Activated CD8-positive, alpha-beta memory T cell treated with anti-CD3 and anti-CD28 coated beads, Interleukin-2, amount 50 U/mL, for 24 hours (primary cell): ENCODE measurements around the gene POMT1.
"Not testable (repeated sequence)": the region's sequence is repeated elsewhere in the genome, so short reads cannot be mapped to it uniquely, and the experiment has no call there.

Experiments
- DNase-seq: peaks from one replicate; pipeline ENCODE4 v3.0.0-alpha.2; 2020; ENCODE audit errors: extremely low read depth

The POMT1 gene, protein sequence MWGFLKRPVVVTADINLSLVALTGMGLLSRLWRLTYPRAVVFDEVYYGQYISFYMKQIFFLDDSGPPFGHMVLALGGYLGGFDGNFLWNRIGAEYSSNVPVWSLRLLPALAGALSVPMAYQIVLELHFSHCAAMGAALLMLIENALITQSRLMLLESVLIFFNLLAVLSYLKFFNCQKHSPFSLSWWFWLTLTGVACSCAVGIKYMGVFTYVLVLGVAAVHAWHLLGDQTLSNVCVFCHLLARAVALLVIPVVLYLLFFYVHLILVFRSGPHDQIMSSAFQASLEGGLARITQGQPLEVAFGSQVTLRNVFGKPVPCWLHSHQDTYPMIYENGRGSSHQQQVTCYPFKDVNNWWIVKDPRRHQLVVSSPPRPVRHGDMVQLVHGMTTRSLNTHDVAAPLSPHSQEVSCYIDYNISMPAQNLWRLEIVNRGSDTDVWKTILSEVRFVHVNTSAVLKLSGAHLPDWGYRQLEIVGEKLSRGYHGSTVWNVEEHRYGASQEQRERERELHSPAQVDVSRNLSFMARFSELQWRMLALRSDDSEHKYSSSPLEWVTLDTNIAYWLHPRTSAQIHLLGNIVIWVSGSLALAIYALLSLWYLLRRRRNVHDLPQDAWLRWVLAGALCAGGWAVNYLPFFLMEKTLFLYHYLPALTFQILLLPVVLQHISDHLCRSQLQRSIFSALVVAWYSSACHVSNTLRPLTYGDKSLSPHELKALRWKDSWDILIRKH

DNA sequence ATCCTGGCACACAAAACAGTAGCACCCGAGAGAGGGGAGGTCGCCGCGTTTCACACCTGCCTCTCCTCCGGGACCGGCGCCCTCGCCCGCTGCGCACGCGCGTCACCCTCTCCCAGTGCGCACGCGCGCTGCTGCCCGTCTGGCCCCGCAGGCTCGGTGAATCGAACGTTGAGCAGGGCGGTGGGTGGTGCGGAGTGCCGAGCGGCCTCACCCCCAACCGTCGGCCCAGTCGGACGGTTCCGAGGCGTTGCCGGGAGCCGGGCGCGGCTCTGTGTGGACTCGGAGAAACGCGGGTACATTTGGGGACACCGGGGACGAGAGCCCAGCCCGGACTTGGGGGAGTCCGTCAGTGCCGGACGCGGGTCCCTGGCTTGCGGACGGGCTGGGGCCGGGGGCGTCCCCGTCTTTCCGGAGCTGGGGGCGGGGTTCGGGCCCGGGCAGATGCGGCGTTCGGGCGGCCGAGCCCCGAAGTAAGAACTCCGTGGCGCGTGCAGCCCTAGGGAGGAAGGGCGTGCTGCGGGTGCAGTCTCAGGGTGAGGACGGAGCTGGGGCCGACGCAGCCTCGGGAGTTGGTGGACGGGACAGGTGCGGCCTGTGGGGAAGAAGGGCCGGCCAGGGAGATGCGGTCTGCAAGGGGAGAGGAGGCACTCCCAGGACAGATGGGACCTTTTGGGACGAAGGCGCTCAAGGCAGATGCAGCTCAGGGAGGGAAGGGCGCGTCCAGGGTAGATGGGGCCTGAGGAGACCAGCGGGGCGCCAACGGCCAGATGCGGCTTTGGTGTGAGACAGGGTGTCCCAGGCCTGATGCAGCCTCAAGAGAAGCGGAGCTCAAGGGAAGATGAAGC is at the start of gene POMT1:
POMT1 (plus strand) TSS at position 138 of the 845 bp plus-strand sequence. CDS start 1,301 bp downstream, outside the sequence.
- DNase-seq, result peak; percentile 63

DNA sequence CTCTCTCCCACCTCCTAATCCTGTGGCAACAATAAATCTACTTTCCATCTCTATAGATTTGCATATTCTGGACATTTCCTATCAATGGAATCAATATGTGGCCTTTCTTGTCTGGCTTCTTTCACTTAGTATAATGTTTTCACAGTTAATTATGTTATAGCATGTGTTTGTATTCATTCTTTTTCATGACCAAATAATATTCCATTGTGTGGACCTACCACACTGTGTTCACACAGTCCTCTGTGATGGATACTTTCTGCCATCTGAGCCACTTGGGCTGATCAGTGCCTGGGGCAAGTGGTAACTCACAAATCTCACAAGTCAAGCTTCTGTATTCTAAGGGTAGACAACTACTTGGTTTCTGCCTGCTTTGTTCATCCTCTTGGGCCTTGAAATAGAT is 48.7 kb upstream of the POMT1 start:
- DNase-seq, result no peak

DNA sequence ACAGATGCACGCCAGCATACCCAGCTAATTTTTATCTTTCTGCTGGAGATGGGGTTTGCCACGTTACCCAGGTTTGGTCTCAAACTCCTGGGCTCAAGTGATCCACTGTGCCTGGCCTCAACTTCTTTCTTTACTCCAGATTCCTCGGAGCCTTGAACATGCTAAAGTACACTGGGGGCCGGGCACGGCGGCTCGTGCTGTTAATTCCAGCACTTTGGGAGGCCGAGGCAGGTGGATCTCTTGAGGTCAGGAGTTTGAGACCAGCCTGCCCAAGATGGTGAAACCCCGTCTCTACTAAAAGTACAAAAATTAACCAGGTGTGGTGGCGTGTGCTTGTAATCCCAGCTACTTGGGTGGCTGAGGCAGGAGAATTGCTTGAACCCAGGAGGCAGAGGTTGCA is 47.1 kb upstream of the POMT1 start:
- not testable (repeated sequence) for DNase-seq

DNA sequence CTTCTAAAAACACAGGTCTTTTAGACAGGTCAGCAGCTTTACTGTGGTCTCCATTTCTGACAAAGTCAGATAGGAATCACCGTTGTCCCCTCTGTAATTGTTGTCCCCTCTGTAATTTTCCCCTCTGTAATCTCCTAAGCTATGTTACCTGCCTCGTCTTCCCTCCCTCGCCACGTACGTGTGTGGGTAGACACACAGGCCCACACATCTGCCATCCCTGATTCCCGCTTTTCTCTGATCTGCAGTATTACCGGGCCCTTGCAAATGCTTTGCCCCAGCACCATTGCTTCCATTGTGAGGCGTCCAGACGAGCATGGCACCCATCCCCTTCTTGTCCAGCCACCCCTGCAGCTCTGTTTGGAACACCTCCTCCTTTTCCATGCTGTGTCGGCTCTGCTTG is 45.0 kb upstream of the POMT1 start:
- DNase-seq, result no peak

DNA sequence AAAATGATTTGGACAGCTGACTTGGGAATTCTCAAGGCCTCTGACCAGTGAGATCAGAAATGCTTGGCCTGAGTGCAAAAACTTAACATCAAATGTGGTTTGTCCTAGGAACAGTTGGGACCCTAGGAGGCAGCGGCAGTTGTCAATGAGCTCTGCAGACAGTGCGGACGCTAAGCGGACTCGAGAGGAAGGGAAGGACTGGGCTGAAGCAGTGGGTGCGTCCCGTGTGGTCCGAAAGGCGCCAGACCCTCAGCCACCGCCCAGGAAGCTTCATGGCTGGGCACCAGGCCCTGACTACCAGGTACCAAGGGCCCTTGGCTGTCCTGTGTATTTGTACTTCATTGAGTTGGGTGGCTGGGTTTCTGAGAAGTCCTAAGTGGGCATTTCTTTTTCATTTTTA is 43.7 kb upstream of the POMT1 start:
- DNase-seq, result no peak

DNA sequence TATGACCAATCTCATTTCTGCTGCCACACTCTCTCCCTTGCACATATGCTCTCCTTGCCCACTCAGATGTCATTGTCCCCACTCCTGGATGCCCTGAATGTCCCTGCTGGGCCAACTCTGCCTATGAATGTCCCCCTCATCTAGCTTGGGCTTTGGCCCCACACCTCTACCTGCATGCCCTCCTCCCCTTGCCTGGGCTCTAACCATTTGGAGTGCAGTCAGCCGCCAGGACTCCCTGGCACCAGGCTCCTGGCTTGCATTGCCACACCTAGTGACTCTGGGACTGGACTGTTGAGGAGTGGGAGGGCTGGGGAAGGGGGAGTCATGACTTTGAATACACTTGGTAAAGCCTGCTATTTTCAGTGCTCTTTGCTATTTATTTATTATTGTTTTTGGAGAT is 41.6 kb upstream of the POMT1 start:
- no peak for DNase-seq

DNA sequence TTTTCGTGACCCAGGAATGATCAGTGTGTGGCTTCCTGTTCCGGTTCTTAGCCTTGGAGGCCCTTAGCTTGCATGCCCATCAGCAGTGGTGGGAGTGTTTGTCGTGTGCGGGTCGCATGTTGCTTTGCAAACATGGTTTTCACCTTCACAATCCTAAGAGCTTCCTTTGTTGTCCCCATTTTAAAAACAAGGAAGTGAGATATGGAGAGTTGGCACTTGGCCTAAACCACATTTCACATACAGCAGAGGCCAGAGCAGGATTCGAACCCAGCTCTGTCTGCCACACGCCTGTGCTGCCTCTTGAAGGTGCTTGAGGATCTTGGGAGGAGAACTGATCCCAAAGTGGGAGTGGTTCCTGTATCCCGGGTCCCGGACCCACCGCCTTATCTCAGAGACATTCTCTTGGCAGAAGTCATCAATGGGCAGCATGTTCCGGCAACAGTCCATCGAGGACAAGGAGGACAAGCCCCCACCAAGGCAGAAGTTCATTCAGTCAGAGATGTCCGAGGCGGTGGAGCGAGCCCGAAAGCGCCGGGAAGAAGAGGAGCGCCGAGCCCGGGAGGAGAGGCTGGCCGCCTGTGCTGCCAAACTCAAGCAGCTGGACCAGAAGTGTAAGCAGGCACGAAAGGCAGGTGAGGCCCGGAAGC is 38.2 kb upstream of the POMT1 start:
- DNase-seq, result no peak

DNA sequence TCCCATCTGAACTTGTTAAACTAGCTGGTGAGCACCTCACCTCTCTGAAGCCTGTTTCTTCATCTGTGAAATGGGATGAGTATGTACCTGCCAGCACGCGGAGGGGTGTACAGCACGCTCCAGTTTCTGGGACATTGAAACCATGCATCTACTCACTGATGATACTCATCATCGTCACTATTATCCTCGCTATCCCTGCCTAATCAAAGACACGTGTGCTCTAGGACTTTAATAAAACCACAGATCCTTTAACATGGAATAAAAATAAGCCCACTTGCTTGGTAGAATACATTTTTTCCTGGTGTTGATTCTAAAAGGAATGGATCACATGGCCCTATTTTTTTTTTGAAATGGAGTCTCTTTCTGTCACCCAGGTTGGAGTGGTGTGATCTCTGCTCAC is 37.3 kb upstream of the POMT1 start:
- DNase-seq, result no peak

DNA sequence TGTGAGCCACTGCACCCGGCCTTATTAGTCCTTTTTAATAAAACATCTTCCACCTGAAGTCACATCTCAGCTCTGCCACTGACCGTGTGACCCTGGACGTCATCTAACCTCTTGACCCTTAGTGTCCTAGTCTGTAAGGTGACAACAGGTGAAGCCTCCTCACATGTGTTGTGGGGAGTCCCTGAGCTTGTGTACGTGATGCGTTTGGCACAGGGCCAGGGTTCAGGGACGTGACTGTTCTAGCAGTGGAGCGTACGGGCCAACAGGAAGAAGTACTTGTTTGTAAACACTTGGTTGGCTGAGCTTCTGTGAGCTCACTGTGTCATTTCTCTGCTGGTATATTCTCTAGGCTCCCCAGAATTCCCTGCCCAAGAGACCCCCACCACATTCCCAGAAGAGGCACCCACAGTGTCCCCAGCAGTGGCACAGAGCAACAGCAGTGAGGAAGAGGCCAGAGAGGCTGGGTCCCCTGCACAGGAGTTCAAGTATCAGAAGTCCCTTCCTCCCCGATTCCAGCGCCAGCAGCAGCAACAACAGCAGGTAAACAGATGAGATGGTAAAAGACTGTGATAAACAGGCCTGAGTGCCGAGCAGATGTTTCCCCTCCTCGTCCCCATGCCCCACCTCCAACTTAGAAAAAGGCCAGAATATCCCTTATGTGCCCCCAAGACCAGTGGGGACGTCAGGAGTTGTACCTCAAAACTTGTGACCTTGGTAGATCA is 35.3 kb upstream of the POMT1 start:
- no peak for DNase-seq

DNA sequence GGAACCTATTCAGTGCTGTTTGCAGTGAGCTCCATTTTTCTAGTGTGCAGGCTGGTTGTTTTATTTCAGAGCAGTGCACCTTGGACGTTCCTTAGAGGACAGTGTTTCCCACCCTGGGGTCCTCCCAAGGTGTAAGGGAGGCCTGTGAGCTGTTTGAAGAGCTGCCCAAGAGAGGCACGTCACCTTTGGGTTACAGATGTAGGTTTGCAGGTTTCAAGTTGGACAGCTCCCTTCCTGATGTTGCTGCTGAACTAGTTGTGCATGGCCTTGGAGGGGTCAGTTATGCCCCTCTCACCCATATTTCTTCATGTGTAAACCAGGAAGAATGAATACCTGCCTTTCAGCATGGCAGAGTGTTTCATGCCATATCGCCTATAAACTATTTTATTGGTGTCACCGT is 34.7 kb upstream of the POMT1 start:
- DNase-seq, result no peak

DNA sequence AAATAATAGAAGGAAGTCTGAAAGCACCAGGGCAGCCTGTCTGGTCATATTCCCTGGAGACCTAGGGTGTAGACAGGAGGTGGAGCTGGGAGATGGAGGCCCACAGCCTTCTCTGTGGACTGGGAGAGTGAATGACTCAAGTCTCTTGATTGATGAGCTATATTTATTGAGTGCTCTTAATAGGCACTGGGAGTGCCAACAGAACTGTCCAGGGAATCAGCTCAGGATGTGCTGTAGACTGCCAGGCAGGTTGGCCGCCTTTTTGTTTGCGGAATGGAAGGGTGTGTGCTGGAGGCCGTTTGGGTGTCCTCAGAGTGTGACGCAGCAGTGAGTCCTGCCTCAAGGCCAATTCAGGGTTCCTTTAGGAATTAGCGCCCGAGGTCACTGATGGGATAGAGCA is 33.4 kb upstream of the POMT1 start:
- DNase-seq, result no peak

DNA sequence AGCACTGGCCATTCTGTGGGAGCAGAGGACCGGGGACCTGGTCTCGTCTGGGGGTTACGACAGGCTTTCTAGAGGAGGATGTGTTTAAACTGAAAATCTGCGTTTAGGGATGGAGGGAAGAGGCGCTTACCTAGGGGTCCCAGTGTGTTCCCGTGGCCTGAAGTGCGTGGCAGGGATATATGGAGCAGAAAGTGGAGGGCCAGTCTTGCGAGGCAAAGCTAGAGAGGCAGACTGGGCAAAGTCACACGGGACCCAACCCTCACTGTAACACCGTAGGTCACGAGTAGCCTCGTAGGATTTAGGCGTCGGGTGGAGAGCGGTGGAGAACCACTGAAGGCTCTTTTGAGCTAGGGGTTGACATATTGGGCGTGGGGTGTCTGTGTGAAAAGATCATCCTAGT is 32.8 kb upstream of the POMT1 start:
- DNase-seq, result no peak

DNA sequence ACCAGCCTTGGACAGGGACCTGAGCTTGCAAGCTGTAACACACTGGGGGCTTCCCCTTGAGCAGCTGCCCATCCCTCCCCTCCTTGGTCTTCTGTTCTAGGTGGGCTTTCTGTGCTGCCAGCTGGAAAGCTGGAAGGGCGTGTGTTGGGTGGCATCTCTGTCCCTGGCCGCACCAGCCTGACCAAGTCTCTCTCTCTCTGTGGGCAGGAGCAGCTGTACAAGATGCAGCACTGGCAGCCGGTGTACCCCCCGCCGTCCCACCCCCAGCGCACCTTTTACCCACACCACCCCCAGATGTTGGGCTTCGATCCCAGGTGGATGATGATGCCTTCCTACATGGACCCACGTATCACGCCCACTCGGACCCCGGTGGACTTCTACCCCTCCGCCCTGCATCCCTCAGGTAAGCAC is 32.1 kb upstream of the POMT1 start:
- no peak for DNase-seq

DNA sequence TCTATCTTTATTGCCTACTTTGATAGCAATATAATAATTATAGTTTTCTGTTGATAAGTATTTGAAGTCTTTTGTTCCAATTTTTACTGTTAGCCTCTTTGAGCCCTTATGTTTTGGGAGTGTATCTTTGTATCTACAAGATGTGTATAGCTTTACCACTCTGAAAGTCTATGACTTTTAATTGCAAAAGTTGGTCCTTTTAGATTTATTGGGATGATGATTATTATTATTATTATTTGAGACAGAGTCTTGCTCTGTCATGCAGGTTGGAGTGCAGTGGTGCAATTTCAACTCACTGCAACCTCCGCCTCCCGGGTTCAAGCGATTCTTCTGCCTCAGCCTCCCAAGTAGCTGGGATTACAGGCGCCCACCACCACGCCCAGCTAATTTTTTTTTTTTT is 30.6 kb upstream of the POMT1 start:
- not testable (repeated sequence) for DNase-seq

DNA sequence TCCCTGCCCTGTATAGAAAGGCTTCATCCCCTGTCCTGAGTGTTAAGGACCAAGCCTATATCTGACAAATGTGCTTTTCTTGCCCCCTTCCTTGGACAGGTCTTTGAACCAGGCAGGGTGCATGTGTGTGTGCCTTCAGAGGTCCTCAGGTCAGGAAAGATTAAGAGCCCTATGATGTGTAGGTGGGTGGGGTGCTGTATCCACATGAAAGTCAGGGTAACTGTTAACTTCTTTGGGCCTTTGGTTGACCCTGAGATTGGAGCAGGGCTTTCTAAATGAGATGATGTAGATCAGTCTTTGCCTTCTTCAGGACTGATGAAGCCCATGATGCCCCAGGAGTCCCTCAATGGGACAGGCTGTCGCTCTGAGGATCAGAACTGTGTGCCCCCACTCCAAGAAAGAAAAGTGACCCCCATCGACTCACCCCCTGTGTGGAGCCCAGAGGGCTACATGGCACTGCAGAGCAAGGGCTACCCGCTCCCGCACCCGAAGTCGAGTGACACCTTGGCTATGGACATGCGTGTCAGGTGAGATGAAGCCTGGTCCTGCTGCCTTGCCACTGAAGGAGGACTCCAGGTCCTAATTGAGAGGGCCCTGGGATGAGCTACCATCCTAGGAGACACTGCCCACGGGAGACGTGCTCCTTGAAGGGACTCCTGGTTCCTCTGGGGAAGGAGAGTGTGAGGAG is 29.4 kb upstream of the POMT1 start:
- DNase-seq, result no peak

DNA sequence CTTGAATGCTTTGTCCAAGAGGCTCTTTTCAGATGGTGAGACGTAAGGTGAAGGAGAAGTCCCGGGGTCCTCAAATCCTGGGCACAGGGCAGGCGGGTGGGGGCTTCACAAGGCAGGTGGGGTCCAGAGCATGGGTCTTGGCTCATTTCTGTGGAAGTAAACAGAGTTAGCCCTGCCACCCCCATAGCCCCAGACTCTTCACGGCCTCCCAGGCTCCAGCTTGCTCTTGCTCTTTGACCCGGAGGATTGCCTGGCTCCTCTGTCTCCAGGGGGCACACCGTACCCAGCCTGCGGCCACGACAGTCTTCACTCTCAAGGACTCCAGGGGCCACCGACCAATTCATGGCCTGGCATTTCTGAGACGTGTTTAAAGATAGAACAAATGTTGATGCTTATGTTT is 28.8 kb upstream of the POMT1 start:
- no peak for DNase-seq

DNA sequence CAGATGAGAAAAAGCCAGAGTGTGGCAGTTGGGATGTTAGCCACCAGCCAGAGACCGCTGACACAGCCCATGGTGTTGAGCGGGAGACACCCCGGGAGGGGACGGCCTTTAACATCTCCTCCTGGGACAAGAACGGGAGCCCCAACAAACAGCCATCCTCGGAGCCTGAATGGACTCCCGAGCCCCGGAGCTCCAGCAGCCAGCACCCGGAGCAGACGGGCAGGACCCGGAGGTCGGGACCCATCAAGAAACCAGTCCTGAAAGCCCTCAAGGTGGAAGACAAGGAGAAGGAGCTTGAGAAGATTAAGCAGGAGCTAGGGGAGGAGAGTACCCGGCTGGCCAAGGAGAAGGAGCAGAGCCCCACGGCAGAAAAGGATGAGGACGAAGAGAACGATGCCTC is 28.0 kb upstream of the POMT1 start:
- no peak for DNase-seq

DNA sequence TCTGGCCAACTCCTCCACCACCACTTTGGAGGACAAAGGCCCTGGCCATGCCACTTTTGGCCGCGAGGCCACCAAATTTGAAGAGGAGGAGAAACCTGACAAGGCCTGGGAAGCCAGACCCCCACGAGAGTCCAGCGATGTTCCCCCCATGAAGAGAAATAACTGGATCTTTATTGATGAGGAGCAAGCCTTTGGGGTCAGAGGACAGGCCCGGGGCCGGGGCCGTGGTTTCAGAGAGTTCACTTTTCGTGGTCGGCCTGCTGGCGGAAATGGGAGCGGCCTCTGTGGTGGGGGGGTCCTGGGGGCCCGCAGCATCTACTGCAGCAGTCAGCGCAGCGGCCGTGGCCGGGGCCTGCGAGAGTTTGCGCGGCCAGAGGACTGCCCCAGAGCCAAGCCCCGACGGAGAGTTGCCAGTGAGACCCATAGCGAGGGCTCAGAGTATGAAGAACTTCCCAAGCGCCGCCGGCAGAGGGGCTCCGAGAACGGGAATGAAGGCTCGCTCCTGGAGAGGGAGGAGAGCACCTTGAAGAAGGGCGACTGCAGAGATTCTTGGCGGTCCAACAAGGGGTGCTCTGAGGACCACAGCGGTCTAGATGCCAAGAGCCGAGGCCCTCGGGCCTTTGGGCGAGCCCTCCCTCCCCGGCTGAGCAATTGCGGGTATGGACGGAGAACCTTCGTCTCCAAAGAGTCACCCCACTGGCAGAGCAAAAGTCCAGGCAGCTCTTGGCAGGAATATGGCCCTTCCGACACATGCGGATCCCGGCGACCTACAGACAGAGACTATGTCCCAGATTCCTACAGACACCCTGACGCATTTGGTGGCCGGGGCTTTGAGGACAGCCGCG is 27.4 kb upstream of the POMT1 start:
- DNase-seq, result no peak

DNA sequence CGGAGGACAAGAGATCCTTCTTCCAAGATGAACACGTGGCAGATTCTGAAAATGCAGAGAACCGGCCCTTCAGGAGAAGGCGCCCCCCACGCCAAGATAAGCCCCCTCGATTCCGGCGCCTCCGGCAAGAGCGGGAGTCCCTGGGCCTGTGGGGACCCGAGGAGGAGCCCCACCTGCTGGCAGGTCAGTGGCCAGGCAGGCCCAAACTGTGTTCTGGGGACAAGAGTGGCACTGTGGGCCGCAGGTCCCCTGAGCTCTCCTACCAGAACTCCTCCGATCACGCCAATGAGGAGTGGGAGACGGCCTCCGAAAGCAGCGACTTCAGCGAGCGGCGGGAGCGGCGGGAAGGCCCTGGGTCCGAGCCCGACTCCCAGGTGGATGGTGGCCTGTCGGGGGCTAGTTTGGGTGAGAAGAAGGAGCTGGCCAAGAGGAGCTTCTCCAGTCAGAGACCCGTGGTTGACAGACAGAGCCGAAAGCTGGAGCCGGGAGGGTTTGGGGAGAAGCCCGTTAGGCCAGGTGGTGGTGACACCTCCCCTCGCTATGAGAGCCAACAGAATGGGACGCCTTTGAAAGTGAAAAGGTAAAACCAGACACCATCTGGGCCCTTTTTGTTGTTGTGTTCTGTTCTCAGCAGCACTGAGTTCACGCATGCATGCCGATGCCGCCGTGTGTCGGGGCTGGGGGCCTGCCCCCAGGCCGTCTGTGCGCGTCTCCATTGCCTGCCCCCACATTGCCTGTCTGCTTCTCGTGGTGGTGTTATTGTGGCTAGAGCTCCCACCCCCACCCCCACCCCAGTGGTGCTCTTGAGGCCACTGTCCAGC is 26.6 kb upstream of the POMT1 start:
- DNase-seq, result no peak
